Measurements from ENCODE around the gene MGAT4D. TPM values are rescaled to one million over a fixed set of nuclear protein-coding genes. Genes with fewer than 3 reads are reported as not detected.

Gene MGAT4D
- total RNA-seq, 1 experiment from 2014 or later: not detected

GRCh38 chr4:140483445-140483844, 14.6 kb downstream of the MGAT4D start:
- no peaks in the 10 kb centered on the region for H4K20me1 ChIP-seq (ENCODE audit: insufficient read depth)
- H3K79me2 ChIP-seq (ENCODE audit: insufficient read depth, low read length): no peaks in the 10 kb centered on the region
- intact Hi-C loops (cut with micrococcal nuclease): no loop called here
- H3K4me2 ChIP-seq (ENCODE audit: low read length): no peak overlapping the region
- no peaks in the 10 kb centered on the region for H3K4me1 ChIP-seq (ENCODE audit: control insufficient read depth in 1 of 2, insufficient read depth in 2 of 2, low read length in 2 of 2)
- H2AFZ ChIP-seq (ENCODE audit: low read depth, low read length, poor library complexity, severe bottlenecking): no peak overlapping the region
- DNase-seq (ENCODE audit: low read depth, low spot score): no peak
- POLR2A ChIA-PET: no interaction called here
- peaks cover 0 to 8% of the 10 kb centered on the region in 2 experiments; a peak in 1 of 4 replicates for H3K9me3 ChIP-seq (ENCODE audit: control insufficient read depth in 1 of 2, insufficient read depth in 1 of 2, low read depth in 1 of 2, low read length in 2 of 2)
- CTCF ChIA-PET: no interaction called here
- no peaks in the 10 kb centered on the region for H3K36me3 ChIP-seq (ENCODE audit: control insufficient read depth in 1 of 2, insufficient read depth in 2 of 2, low read length in 2 of 2)
- no peak for TF ChIP-seq ELF1 (IDR thresholded peaks at IDR 0.05; ENCODE audit: borderline replicate concordance, low read depth)
- no peak for TF ChIP-seq EZH2 (IDR thresholded peaks at IDR 0.05)
- TF ChIP-seq ZBTB33 (IDR thresholded peaks at IDR 0.05; ENCODE audit: extremely low read depth, insufficient replicate concordance, low read length): no peak
- TF ChIP-seq CEBPB (IDR thresholded peaks at IDR 0.05; ENCODE audit: low read depth): no peak
- TF ChIP-seq ATF3 (IDR thresholded peaks at IDR 0.05): no peak
- TF ChIP-seq CBX3 (IDR thresholded peaks at IDR 0.05; ENCODE audit: low read depth): peak; percentile 80; the same call in 1 of the 2 replicates
- no peak overlapping the region for H3K4me3 ChIP-seq (replicated peaks in 1 of 2; ENCODE audit: low read depth in 1 of 2, low read length in 2 of 2)
- no TSS peak for BruUV-seq (replicated peaks)
- H3K27me3 ChIP-seq (ENCODE audit: insufficient read depth, low read length): no peaks in the 10 kb centered on the region
- ATAC-seq: no peak
- no peak overlapping the region for H3K27ac ChIP-seq (ENCODE audit: low read depth, low read length)
- no peak overlapping the region for H3K9ac ChIP-seq (ENCODE audit: low read length)
- RAD21 ChIA-PET (ENCODE audit: low non-redundant PET in 1 of 2, low total read pairs in 2 of 2, uncharacterized antibody in 2 of 2, unreplicated experiment in 2 of 2): no interaction called here
- no peaks in the 10 kb centered on the region for H3K9me2 ChIP-seq (ENCODE audit: insufficient read depth)

GRCh38 chr4:140472156-140472555, 25.9 kb downstream of the MGAT4D start:
- no peaks in the 10 kb centered on the region for H3K36me3 ChIP-seq (ENCODE audit: control insufficient read depth in 1 of 2, insufficient read depth in 2 of 2, low read length in 2 of 2)
- H3K9ac ChIP-seq (ENCODE audit: low read length): no peak overlapping the region
- BruUV-seq (replicated peaks): no TSS peak
- no peak overlapping the region for H3K4me2 ChIP-seq (ENCODE audit: low read length)
- no peak overlapping the region for H3K4me3 ChIP-seq (replicated peaks in 1 of 2; ENCODE audit: low read depth in 1 of 2, low read length in 2 of 2)
- no peak overlapping the region for H3K27ac ChIP-seq (ENCODE audit: low read depth, low read length)
- intact Hi-C loops (cut with micrococcal nuclease): no loop called here
- H3K4me1 ChIP-seq (ENCODE audit: control insufficient read depth in 1 of 2, insufficient read depth in 2 of 2, low read length in 2 of 2): no peaks in the 10 kb centered on the region
- H3K79me2 ChIP-seq (ENCODE audit: insufficient read depth, low read length): no peaks in the 10 kb centered on the region
- H2AFZ ChIP-seq (ENCODE audit: low read depth, low read length, poor library complexity, severe bottlenecking): no peak overlapping the region
- no peak for ATAC-seq
- H3K9me2 ChIP-seq (ENCODE audit: insufficient read depth): no peaks in the 10 kb centered on the region
- ChIA-PET POLR2A (no interaction called here), CTCF (no interaction called here), RAD21 (ENCODE audit: low non-redundant PET in 1 of 2, low total read pairs in 2 of 2, uncharacterized antibody in 2 of 2, unreplicated experiment in 2 of 2) (no interaction called here)
- H3K27me3 ChIP-seq (ENCODE audit: insufficient read depth, low read length): no peaks in the 10 kb centered on the region
- no peaks in the 10 kb centered on the region for H3K9me3 ChIP-seq (ENCODE audit: control insufficient read depth in 1 of 2, insufficient read depth in 1 of 2, low read depth in 1 of 2, low read length in 2 of 2)
- no peak for DNase-seq (ENCODE audit: low read depth, low spot score)
- H4K20me1 ChIP-seq (ENCODE audit: insufficient read depth): no peaks in the 10 kb centered on the region
- TF ChIP-seq ATF3 (IDR thresholded peaks at IDR 0.05) (no peak), ZBTB33 (IDR thresholded peaks at IDR 0.05; ENCODE audit: extremely low read depth, insufficient replicate concordance, low read length) (no peak), CEBPB (IDR thresholded peaks at IDR 0.05; ENCODE audit: low read depth) (no peak), SRF (IDR thresholded peaks at IDR 0.05; ENCODE audit: low read depth) (no peak), SP1 (IDR thresholded peaks at IDR 0.05; ENCODE audit: low read depth) (no peak), EGR1 (IDR thresholded peaks at IDR 0.05; ENCODE audit: low read depth) (no peak), CTCF (IDR thresholded peaks at IDR 0.05 in 2 of 3, conservative IDR thresholded peaks at IDR 0.05 in 1 of 3; ENCODE audit: borderline replicate concordance in 1 of 3, insufficient read depth in 1 of 3, low read depth in 2 of 3, low read length in 2 of 3) (no peak), POLR2AphosphoS5 (IDR thresholded peaks at IDR 0.05; ENCODE audit: low read depth, low read length) (no peak)

Measured in HCT116 (cell line).